GM19468 (cell line): ENCODE results near the gene SLC29A1.

Source experiments
- ATAC-seq: cut with Tn5 transposase; IDR thresholded peaks from one replicate; pipeline ENCODE4 v1.9.1; 2021; ENCODE audit warnings: mild to moderate bottlenecking, moderate library complexity, moderate number of reproducible peaks; ENCODE audit not compliant: unreplicated experiment; ENCODE audit errors: extremely low read depth

Gene SLC29A1

DNA sequence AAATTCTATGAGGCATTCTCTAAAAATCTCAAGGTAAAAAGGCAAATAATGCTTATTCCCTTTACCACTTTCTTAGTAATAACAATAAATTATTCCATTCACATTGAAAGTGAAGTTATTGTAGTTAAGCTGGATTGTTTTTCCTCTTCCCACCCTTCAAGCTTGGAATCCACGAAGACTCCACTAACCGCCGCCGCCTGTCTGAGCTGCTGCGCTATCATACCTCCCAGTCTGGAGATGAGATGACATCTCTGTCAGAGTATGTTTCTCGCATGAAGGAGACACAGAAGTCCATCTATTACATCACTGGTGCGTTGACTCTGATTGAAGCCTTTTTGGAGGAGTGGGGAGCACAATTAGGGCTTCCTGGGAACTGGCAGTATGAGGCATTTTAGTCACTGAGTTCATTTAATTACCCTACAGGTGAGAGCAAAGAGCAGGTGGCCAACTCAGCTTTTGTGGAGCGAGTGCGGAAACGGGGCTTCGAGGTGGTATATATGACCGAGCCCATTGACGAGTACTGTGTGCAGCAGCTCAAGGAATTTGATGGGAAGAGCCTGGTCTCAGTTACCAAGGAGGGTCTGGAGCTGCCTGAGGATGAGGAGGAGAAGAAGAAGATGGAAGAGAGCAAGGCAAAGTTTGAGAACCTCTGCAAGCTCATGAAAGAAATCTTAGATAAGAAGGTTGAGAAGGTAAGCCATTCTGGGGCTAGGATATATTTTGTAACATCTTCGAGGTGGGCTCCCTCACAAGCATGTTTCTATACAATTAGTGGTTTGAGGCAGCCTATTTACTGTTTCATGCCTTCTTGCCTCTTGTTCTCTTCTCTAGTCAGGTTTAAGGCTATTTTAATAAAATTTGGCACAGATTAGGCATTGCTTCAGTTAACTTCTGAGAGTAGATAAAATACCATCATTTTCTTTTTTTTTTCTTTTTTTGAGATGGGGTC, 28.5 kb downstream of the SLC29A1 start:
- no peak for ATAC-seq

DNA sequence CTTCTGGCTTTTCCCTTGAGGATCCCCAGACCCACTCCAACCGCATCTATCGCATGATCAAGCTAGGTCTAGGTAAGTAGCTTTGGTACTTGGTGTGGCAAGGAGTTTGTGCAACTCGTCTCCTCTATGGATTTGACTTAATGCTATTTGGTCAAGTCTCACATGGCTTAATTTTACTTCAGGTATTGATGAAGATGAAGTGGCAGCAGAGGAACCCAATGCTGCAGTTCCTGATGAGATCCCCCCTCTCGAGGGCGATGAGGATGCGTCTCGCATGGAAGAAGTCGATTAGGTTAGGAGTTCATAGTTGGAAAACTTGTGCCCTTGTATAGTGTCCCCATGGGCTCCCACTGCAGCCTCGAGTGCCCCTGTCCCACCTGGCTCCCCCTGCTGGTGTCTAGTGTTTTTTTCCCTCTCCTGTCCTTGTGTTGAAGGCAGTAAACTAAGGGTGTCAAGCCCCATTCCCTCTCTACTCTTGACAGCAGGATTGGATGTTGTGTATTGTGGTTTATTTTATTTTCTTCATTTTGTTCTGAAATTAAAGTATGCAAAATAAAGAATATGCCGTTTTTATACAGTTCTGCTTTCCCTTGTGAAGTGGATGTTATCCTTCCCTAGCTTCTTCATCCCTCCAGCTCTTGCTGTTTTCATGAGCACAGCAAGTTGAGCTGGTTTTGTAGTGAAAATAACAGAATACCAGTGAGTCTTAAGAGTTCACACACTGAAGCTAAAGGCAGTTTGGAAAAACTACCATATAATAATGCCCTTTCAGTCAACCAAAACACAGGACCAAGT, 30.1 kb downstream of the SLC29A1 start:
- no peak for ATAC-seq

DNA sequence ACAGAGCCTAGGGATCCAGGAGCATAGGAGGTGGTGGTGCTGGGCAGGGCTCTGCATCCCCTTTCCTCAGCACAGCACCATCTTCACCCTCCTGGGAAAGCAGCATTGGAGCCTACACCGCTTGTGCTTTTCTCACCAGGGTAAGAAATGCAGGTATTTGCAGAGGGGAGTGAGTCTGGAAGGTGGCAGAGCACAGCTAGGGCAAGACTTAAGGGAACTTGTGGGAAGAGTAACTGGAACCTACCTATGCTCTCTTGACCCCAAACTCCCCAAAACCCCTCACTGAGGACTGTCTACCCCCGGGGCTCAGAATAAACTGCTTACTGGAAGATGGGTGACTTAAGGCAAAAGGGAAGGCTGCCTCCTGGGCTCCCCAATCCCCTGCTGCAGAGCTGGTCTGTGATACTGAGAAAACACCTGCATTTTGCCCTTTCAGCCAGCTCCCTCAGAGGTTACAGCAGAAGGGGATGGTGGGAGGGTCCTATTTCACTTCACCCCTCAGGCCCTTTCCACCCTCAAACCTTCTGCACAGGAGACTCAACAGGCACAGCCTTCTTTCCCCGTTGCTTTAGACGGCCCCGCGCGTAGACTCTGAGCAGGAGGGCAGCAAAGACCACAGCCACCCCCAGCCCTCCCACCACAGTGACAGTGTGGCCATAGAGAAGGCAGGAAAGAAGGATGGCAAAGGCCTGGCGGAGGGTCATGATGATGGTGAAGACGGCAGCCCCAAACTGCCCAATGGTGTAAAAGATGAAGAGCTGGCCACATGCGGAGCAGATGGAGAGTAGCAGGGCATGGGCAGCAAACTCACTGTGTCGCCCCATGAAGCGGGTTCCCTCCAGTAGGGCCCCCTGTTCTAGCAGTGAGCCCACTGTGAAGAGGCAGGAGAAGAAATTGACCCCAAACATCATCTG, 31.1 kb downstream of the SLC29A1 start:
- no peak for ATAC-seq

DNA sequence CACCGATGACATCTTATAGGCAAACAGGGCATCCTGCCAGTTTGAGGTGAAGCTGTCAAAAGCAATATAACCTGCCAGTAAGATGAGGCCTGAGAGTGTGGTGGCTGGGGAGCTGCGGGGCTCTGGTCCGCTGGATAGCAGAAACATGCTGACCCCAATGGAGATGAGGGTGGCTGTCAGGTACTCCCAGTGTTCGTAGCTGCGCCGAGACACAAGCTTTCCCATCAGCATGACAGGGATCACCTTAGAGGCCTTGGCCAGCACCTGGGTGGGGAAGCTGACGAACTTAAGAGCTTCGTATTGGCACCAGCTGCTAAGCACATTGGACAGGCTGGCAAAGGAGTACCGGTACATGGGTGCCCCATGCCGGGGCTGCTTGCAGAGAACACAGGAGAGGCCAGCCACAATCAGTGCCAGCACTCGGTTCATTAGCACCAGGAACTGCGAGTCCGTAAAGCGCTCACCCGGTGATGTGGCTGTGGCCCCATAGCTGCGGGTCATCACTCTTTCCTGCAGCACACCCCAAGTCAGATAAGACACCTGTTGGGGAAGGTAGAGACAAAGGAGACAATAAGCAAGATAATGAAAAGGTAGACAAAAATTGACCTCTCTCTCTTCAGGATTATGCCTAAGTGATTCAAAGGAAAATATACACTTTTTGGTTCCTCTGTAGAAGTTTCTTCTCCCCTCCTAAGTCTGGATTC, 31.9 kb downstream of the SLC29A1 start:
- ATAC-seq: no peak

DNA sequence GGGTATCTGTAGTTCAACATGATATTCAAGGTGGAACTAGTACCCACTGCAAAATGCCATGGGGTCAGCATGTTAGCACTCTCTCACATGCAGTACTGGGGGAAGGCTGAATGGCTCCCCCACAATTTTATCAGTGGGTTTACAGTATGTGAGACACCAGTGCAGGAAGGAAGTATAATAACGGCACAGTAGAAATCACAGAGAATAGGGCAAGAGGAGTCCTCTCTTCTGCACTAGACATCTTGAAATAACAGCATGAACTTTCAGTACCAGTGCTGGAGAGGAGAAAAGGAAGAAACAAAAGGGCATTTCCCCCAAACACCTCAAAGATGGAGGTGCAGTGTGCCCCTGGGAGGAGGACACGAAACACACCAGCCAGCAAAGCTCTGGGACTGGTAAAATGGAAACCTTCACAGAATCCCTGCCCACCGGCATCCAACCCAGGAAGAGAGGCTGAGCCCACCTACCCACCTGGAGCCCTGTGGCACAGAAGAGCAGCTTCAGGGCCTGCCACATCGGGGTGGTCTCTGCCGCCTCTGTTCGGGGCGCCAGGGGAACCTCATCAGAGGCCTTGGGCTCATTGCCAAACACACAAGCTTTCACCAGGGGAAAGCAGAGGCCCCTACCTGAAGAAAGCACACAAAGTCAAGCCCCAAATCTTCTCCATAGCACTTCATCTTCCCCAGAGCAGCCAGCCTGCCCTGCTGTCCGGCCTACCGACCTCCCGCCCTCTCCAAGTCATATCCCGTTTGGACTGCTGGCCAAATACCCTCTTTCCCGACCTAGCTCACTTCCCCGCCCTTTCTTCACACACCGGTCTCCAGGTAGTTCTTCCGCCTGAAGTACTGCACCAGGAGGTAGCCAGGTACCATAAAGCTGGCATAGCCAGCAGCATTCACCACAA, 32.7 kb downstream of the SLC29A1 start:
- no peak for ATAC-seq

DNA sequence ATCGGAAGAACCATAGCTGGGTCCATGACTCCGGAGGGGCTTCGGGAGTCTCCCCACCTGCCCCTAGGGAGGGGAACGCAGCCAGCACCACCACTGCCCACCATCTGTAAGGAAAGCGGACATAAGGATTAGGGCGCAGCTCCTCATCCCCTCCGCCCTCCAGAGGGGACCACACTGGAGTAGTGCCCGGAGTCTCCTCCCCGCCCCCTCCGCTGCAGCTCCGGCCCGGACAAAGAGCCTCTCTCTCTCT, 33.3 kb downstream of the SLC29A1 start:
- no peak for ATAC-seq

DNA sequence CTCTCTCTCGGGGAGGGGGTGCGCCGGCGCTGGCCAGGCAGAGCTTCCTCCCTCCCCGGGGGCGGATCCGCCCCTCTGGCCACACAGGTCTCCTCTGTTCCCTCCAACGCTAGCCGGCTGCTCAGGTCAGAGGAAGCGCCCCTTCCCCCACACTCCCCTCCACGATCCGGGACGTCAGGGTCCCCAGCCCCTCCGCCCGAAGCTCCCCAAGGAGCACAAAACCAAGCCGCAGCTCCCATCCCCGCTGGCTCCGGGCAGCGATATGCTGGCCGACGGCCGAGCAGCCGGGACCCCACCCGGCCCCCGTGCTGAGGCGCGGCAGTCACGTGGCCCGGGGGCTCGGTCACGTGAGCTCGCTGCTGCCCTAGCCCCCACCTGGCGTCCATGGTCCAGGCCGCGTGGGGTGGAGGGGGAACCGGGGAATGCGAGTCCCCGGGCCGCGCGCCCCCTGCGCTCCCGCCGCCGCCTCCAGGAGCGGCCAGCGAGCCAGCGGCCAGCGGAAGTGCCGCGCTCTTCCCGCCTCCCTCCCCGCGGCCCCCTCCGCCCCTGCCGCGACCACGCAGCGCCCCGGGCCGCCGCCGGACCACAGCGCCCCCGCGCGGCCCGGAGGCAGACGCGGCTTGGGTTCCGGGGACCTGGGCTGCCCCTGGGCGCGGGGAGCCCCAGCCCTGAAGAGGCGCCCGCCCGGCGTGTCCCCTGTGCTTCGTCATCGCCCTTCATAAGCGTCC, 33.8 kb downstream of the SLC29A1 start, which contains the start of gene SLC35B2:
Gene SLC35B2 (minus strand): TSS at position 504 of the 728 bp plus-strand sequence. CDS start 118 bp downstream, at position 386.
- ATAC-seq: peak; percentile 22

DNA sequence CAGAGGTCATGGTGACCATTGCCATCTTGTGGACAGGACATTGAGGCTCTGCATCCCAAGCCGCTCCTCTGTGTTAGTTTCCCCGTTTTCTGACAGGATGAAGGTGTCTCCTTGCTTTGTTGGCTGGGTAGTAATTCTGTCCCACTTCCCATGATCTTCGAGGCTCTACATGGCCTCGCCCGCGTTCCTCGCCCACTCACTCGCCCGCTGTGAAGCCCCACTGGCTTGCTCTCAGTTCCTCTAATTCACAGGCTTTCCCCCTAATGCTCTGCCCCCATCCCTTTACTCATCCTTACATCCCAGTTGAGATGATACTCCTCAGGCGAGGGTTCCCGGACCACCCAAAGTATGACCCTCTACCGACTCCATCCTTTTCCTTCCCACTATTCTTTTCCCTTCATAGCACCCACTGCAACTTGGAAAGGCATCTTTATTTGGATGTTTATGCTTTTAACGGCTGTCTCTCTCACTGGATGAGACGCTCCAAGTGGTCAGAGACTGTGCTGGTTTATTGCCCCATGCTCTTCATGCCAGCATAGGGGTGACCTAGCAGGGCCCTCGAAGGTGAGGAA, 34.4 kb downstream of the SLC29A1 start:
- ATAC-seq: no peak

DNA sequence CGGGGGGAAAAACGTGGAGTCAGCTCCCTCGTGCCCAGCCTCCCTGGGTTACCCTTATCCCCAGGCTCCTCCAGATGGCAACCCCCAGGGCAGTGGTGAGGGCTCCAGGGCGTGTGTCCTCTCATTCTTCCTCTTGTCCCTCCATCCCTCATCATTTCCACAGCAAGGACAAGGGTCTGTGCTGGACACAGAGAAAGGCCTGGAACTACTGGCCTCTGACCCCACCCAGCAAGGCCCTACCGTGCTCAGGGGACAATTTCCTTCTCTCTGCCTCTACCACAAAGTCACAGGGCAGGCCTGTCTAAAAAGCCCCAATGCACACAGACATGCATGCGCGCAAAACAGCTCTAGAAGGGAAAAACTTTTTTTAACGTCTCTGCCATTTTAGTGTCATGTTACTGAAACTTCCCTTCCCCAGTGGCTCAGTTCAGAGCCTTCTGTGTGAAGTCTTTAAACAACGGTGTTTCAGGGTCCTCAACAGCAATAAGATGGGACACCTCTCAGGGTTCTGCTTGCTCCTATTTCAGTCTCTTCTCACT, 35.0 kb downstream of the SLC29A1 start:
- no peak for ATAC-seq

DNA sequence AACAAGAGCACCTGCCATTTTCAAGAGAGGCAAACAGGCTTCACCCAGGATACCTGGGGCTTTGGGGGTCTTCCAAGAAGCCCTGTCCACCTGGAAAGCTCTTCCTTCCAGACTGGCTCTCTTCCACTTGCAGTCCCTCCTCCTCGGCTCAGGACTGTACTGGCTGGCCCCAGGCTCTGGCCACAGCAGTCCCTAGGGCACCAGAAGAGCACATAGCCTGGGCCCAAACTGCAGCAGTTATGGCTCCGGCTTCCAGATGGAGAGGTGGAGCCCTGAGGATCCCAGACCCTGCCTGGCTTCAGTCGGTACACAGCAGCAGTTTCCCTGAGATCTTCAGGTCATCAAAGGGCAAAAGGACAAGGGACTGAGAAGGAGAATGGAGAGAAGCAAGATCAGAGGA, 35.5 kb downstream of the SLC29A1 start:
- no peak for ATAC-seq

DNA sequence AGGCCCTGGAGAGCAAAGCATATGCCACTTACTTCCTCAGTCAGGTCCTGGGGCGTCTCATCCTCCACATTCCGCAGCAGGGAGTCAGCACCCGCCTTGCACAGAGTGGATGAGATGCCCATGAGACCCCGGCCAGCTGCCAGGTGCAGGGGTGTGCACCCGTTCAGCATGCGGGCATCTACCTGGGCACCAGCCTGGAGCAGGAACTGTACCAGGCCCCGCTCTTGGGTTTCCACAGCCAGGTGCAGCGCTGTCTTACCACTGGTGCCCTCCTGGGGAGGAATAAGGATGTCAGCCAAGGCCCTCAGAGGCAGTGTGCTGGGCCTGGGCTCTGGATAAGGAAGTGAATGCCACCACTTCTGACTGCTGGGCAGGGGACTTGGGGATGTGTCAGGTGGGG, 36.6 kb downstream of the SLC29A1 start:
- ATAC-seq: no peak

DNA sequence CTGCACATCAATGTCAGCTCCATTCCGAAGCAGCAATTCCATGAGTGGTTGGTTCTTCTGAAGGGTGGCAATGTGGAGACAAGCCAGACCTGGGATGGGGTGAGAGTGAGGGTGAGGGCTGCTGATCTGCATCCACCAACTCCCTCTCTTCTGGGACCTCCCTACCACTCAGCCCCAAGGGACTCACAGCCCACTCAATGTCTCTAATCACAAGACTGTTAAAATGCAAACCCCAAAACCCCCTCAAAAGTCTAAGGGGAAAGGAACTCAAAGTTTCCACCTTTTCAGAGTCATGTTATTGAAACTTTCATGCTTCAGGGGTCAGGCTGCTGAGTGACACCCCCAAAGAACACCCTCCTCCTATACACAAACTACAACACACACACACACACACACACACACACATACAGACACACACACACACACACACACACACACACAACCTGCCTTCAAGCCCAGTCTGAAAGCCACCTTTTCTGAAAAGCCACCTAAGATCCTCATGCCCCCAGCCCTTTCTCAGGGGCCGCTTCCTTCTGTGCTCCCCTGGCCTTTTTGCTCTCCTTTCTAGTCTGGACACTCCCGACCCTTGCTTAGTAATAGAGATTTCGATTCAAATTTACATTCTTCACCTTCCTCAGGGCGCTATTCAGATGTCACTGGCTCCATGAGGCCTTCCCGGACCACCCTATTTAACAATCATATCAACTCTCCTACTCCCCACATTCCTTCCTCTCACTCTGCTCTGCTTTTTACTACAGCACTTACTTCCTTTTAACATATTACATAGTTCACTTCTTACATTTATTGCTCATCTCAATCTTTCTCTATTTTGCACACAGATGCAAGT, 37.3 kb downstream of the SLC29A1 start:
- no peak for ATAC-seq

DNA sequence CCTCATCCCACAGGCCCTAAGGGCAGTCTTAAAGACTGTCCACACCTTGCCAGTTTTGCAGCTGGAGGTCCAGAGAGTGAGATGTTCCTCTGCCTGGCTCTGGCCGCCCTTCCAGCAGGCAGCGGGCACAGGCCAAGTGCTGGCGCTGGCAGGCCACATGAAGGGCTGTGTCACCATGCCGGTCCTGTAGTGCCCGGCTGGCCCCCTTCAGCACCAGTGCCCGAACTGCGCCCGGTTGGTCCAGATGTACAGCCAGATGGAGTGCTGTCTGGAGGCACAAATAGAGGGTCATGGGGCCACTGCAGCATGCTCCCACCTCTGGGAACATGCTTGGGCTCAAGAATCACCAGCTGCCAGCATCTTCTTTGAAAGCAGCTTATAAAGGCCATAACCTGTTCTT, 38.2 kb downstream of the SLC29A1 start:
- ATAC-seq: no peak

DNA sequence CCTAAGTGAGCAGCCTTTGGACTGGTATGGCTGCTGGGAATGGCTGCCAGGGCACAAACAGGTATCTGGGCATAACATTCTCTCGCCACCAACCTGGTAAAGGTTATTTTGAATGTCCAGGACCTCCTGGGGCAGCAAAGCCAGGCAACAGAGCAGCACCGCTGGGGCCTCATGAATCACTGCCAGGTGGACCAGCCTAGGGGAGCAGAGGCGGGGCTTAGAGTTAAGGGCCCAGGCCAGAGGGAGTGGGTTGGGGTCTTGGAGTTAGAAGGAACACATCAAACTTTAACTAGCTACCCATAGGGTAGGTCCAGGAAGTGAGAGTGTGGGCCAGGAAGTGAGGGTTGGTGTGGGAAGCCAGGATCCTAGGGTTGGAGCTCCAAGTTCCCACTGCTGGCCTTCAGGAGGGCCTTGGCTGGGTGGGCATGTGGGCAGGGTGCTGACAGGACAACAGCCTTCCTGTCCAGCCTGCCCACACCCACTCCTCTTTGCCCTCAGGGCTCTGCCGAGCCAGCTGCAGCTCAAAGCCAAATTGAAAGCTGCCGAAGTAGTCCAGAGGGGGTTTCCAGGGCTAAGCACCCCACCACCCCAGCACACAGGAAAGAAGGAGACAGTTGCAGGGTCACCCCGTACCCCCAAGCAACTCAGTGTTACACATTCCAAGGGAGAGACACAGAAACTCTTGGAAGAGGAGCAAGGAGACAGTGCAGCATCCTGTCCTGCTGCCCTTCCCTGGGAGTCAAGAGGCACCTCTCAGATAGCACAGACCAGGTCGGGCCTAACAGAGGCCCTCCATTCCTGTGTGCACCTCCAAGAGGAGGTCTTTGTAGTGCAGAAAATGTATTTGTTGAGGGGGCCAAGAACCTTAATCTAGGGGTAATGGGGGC, 39.3 kb downstream of the SLC29A1 start:
- no peak for ATAC-seq

DNA sequence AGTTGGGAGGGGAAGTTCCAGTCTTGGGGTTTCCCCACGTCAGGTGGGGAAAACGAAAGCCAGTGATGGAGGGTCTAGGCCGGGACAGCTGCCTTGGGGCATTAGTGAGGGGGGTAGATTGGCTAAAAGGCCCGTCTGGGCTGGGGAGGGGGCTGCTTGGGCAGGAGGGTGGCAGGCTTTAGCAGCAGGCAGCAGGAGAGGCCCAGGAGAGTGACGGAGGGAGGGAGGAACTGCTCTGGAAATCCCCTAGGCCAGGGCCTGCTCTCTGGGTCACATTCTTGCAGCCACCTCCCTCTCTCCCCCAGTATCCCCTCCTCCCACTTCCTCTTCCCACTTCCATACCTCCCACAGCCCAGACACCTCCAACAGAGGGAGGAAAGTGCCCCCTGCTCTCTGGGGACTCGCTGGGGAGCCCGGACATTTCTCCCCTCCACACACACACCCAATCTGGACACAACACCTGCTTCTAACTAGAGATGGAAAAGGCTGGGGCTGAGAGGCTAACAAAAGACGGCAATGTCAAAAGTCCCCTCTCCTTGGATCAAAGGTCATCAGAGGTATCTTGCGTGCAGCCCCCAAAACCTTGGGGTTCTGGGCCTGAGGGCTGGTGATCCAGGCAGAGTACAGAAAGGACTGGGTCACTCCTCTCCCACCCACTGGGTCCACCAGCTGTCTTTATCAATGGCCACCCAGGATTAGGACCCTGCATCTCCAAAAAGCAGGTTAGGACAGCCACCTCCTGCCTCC, 40.1 kb downstream of the SLC29A1 start:
- ATAC-seq: no peak
